HG02798 (cell line): ENCODE data around the gene AGAP1.

Experiments used
- ATAC-seq: cut with Tn5 transposase; IDR thresholded peaks from one replicate; pipeline ENCODE4 v1.9.1; 2021; ENCODE audit warnings: mild to moderate bottlenecking; ENCODE audit not compliant: unreplicated experiment, poor library complexity

Gene AGAP1

DNA sequence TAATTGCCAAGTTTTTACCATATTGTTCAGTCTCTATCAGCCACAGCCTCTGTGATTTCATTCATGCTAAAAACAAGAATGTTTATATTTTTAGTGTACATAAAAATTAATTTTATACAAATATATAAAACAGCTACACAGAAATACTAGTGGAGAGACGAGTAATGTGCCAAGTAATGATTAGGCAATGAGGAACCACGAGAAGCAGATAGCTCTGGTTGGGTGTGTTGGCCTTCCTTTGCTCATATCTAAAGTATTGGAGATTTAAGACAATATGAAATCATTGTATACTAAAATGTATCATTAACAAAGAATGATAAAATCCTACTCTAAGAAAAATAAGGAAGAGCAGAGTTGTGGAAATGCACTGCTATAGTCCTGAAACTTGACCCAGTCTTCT lies 326.7 kb downstream of the AGAP1 start:
- no peak for ATAC-seq

DNA sequence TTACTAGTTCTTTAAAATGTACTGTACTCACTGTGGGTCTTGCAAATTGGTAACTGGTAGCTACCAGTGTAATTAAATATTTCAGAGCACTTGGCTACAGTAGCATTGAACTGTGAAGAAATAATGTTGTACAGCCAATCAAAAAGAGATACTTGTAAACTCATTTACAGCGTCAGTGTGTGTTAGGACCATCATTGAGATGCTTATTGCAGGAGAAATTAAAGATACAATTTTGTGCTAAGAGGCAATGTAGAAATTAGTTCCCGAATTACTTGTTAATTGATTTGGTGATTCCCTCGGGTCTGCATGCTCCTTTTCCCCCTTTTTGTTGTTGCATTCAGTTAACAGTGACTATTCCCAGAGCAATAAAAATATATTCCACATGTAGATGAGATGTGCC lies 330.5 kb downstream of the AGAP1 start:
- no peak for ATAC-seq

DNA sequence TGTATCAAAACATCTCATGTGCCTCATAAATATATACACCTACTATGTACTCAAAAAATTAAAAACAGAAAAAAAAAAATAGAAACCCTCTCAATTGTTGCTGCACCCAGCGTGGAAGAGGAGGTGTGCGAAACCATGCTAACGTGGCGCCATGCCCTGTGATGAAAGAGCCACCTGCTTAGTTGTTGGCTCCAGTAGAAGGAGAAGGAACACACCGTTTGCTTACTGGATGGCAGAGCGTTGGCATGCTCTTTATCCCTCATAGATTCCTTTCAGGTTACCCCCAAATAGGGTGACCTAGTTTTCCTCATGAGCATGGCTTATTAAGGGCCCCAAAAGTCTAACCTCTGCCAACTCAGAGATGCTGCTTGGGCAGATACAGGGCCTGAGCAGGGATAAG lies 332.1 kb downstream of the AGAP1 start:
- no peak for ATAC-seq

DNA sequence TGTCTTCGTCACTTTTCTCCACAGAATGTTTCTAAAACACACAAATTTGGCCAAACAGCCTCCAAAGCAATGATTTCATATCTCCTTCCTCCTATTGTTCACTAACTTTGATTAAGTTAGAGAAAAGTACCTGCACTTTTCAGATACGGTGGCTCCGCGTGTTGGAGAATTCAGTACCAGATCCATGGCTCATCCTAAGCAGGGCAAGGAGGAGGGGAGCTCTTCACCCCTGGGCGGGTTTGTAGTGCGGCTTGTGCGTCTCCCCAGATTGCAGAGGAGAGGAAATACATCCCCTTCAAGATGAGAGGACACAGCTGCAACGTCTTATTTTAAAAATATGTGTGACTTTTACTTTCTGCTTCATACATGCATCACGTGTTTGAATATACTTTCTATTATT lies 333.0 kb downstream of the AGAP1 start:
- no peak for ATAC-seq

DNA sequence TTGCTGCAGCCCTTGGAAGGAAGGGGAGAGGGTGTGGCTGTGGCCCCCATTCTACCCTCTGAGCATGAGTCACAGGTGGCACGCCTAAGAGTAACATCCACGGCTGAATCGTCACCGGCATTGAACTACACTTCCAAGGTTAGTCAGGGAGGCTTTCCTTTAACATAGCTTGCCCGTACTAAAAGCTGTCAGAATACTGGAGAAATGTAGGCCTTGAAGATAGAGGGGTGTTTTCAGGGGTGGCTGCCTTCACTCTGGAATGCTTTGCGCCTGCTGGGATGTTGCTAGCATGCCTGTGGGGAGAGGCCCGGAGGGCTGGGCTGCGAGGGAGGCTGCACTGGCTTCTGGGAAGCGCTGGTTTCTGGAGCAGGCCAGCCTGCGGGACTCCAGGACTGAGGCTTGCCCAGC lies 333.7 kb downstream of the AGAP1 start:
- no peak for ATAC-seq

DNA sequence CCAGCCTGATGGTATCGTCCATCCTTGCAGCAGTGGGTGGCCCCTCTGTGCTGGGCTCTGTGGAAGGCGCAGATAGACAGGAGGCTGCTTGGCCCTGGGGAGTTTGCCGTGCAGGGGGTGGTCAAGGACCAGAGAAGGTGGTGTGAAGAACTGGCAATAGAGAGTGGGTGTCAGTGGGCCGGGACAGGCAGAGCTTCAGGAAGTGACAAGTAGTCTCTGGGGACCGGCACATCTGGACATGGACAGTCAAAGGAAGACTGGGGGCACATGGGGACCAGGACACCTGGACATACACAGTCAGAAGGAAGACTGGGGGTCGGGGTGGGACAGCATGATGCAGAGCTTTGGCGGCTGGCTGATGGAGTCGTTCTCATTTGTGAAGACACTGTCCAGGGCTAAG lies 335.9 kb downstream of the AGAP1 start:
- ATAC-seq, result no peak

DNA sequence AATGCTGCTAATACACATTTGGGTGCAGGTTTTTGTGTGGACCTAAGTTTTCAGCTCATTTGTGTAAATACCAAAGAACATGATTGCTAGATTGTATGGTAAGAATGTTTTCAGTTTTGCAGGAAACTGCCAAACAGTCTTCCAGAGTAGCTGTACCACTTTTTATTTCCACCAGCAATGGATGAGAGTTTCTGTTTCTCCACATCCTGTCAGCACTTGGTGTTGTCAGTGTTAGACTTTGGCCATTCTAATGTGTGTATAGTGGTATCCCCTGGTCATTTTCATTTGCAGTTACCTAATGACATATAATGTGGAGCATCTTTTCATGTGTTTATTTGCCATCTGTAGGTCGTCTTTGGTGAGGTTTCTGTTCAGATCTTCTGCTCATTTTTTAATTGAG lies 337.9 kb downstream of the AGAP1 start:
- no peak for ATAC-seq

DNA sequence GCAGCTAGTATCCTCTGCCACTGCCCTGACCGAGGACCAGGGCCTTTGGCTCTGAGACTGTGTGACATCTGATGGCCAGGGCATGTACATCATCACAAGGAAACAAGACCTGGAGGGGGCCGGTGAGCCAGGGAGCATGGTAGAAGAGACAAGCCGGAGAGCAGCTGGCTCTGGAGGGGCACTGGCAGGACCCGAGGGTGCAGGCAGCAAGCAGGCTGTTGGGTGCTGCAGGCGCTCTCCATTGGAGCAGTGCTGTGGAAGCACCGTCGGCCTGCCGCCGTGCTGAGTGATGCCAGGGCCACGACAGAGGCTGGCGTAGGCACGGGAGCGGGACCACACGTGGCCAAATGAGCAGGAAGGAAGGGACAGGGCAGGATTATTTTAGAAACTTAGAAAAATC lies 339.1 kb downstream of the AGAP1 start:
- no peak for ATAC-seq

DNA sequence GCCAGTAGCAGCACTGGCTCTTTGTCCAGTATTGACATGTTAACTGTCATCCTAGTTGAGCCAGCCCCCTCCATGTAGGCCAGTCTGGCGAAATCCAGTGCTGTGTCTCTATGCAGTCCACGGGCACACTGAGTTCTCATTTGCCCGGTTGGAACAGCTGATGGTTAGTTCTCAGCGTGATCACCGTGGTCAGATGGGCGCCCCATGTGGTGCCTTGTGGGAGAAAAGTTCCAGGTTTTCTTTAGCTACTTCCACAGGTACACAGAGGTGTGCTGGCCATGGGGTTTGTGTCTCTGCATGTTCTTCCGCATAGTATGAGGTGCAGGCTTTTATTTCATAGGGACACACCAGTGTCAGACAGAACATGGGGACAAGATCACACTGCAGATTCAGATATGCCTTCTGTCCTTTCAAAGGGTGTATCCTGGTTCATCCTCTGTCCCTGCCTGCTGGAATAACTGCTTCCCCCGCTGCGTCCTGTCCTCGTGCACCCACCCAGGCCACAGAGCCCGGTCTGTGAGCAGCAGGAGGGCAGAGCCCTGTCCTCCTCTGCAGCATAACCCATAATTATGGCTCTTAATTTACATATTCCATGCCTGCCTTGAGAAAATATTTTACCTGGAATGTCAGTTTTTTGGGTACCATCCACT lies 340.3 kb downstream of the AGAP1 start:
- ATAC-seq, result no peak

DNA sequence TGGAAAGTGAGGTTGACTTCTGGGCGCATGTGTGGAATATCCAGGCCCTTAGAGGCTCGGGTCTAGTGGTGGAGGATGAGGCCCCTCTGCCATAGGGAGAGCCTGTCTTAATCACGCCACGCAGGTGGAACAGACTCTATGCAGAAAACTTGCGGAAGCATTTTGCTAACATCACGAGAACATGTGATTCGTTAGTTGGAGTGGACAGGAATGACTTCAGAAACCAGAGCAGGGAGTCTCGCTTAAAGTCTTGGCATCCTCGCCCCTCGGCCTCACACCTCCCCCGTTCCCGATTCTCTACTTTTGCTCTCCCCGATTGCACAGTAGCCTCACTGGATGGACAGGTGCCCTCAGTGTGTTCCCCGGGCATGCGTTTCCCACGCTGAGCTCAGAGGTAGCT lies 340.9 kb downstream of the AGAP1 start:
- no peak for ATAC-seq

DNA sequence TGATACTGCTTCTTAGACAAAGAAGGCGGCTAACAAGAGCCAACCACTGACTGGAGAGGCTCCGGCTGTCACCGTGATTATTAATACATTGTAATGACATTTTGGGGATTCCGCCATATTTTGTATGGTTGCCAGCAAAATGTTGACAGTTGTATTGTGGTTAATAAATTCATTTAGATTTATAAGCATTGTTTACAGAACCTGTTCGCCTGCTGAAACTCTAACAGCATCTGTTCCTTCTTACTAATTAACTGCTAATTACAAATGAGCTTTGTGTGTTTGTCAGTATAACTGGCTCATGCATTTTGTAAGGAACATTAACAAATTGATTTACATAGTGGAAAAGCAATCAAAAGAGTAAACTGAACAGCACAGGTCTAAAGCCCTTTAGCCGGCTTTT lies 342.0 kb downstream of the AGAP1 start:
- no peak for ATAC-seq

DNA sequence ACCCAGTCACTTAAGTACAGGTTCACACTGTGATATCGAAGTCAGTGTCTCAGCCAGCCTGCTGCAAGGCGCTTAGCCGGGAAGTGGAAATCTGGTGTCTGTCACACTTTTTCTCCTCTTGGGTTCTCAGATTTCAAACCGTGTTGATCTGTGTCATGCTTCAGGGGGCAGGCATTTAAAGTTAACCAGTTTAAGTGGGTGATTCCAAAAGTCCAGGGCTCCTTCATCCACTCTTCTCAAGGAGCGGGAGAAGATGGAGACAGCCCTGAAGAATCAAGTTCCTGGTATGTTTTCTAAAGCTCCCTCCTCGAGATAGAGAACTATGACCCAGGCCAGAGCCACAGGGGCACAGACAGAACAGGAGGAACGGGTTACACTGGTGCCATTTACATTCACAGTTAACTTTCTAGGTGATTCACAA lies 342.7 kb downstream of the AGAP1 start:
- no peak for ATAC-seq

DNA sequence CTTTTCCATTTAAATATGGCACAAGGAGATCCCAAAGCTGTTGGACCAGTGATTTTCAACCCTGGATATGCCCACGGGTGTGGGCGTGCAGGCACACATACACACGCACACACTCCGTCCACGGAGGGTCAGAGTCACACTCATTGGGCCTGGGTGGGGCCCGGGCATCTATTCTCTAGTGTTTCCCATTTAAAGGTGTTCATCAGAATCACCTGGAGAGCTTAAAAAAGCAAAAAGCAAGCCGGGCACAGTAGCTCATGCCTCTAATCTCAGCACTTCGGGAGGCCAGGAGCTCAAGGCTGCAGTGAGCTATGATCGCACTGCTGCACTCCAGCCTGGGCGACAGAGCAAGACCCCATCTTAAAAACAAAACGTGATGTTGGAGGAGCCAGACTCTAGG lies 345.4 kb downstream of the AGAP1 start:
- no peak for ATAC-seq

DNA sequence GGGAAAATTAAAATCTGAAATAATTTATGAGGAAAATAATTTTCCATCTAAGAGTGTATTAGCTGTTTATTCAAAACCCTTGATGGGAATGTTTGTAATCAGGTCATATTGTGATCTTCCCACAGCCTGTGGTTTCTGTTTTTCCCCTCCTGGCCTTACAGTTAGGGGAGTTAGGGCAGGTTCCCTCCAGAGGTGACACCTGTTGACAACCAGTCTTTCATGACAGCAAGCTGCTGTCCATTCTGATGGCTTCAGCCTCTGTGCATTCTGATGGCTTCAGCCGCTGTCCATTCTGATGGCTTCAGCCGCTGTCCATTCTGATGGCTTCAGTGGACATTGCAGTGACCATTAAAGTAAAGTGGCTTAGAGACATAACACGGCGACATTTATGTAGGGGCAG lies 346.1 kb downstream of the AGAP1 start:
- no peak for ATAC-seq

DNA sequence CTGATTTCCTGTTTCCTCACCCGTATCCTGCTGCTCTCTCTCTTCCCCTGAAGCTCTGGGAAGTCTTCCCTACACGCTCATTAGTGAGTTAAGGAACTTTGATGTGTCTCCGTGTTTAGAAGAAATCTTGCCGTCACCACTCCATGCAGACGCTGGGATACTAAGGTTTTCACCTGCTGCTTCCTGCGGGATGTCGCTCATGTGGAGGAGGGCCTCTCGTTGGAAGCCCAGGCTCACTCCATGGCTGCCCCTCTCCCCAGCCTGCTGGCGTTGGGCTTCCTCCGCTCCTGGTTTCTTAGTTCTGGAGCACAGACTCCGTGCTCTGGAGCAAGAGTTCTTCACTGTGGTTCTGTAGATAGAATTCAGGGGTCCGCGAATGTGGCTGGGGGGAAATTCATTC lies 348.0 kb downstream of the AGAP1 start:
- no peak for ATAC-seq

DNA sequence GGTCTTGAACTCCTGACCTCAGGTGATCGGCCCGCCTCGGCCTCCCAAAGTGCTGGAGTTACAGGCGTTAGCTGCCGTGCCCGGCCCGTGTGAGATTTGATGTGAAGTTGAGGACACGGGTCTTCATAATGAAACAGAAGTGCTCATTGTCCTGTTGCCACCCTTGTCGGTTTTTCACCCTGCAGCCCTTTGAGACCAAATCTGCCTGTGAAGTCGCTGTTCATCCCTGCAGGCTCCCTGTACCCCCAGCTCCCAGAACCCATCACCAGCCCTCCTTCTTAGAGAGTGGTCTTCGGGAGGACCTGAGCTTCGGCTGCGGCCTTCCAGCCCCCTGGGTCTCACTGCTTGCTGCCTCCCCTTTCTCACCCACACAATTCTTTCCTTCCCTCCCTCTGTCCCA lies 349.1 kb downstream of the AGAP1 start:
- ATAC-seq, result no peak

DNA sequence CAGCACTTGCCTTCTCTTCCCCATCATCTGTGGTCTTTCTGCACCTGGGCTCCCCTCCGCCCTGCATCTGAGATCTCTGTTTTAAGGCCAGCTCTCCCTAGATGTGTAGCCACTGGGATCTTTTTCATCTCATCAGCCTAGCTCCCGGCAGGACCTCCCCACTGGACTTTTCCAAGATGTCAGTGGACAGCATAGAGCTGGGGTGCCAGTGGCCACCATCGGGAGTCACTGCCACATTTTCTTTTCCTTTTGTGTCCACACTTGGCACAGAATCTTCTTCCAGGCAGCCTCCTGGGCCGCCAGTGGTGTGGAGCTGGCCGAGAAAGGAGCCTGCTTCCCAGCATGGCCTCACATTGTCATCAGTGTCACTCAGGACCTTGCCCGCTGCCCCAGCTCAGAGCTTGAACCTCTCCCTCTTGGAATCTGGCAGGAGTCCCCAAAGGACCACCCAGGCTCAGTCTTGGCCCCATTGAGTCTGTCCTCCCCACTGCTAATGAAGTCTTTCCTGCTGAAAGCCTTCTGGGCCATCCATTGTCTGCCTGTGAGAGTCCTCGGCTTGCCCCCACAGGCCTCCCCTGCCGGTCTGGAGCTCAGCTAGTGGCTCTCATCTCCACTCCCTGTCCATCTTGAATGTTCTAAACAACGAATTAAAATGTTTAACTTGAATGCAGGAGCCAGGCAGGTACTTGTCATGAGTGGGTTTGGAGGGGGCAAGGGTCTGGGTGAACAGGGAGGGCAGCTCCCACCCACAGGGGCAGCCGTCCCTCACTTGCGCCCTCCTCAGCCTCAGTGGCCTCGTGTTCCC lies 349.9 kb downstream of the AGAP1 start:
- no peak for ATAC-seq

DNA sequence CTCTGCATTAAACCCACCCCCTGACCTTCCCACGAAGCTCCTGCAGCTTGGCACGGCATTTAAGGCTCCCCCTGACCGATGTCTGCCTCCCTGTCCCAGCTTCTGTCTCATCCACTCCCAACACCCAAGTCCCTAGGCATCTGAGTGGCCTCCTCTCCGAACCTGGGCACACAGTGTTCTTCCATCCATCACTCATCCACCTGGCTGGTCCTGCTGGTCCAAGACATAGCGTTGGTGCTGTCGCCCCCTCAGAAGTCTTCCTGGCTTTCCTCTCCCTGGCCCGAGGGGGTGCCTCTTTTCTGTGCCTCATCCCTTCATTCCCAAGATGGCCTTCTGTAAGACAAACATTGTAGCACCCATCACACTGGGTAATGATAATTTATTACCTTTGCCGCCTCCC lies 350.7 kb downstream of the AGAP1 start:
- ATAC-seq, result no peak

DNA sequence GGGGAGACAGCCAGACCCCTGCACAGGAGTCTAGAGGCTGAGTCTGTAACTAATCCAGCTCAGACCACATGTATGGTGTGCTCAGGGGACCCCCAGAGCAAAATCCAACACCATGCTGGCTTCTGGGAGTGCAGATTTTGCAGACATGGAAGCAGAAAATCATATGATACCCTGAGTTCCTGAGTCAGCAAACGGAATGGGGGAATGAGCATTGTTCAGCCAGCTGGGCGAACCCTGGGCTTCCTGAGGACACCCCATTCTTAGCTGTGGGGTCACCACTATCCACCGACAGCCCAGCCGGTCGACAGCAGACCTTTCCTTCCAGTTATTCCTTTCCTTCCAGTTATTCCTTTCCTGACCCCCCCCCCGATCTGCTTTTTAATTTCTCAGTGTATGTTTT lies 351.4 kb downstream of the AGAP1 start:
- no peak for ATAC-seq

DNA sequence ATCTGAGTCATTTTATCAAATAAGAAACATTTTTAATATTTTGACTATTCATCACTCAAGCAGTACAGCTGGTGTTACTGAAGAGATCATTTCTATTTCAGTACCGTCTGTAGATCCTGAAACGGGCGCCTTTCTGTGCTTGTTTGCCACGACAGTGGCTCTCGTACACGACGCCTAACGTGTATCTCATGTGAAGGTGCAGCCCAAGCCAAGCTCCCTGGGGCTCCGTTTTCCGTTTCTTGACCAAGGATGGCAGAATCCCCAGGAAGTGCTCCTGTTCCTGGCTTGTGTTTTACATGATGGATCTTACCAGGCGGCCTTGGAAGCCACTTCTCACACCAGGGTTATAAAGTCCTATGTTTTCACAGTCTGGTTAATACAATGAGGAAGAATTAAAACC lies 353.7 kb downstream of the AGAP1 start:
- ATAC-seq, result no peak

DNA sequence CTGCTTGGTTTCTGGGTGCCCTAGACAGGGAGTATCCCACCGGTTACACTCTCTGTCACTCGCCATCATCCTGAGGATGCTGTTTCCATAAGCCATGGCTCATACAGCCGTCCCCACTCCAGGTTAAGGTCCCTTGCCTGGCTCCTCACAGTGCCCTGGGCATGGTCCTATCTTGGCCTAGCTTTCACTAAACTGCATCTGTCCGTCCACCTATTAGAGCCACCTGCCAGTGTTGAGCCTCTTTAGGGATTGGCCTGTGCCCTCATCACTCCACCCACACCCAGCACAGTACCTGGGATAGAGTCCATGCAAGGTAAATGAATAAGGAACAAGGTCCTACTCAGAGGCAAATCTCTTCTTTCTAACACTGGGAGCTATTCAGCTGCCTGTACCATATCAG lies 354.2 kb downstream of the AGAP1 start:
- no peak for ATAC-seq

DNA sequence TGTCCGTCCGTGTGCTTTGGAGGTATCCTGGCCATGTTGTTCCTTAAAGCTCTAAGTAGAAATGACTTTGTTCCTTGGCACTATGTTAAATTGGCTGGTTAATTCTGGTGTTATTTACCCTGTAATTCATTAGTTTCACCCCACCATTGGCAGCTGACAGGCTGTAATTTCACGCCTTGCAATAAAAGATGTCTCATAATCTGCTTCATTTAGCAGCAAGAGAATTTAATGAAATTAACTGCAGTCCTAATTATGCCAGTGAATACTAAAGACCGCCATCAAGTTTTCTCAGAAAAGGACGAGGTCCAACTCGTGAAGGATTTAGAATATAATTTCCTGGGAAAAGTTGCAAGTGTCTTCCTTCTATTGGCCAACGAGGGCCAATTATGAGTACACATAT lies 355.1 kb downstream of the AGAP1 start:
- ATAC-seq, result no peak
